HG03460 (cell line): ENCODE results near the gene ARVCF.
A peak's percentile ranks its signal among the peaks of the same experiment; 100 is the strongest.
"Not testable (repeated sequence)": the region's sequence is repeated elsewhere in the genome, so short reads cannot be mapped to it uniquely, and the experiment has no call there.

ENCODE experiments used
- ATAC-seq: cut with Tn5 transposase; IDR thresholded peaks from one replicate; pipeline ENCODE4 v1.9.1; 2021; ENCODE audit not compliant: unreplicated experiment

Gene ARVCF

GRCh38 chr22:19942157-19943081 lies 74.2 kb downstream of the ARVCF start:
- no peak for ATAC-seq

- peak; percentile 55 for ATAC-seq
These were observed 75.1 kb downstream of the ARVCF start, which contains the start of the genes COMT and TXNRD2 for GRCh38 chr22:19941365-19942082. Gene COMT (plus strand): TSS chr22:19941772. CDS start chr22:19962527, 20,755 bp downstream. Gene TXNRD2 (minus strand): TSS chr22:19941818. CDS start chr22:19941803, 15 bp downstream.

- ATAC-seq: no peak
These were observed 75.9 kb downstream of the ARVCF start for GRCh38 chr22:19940536-19941364.

- no peak for ATAC-seq
These were observed 78.8 kb downstream of the ARVCF start for GRCh38 chr22:19937616-19938473.

- no peak for ATAC-seq
These were observed 80.1 kb downstream of the ARVCF start for GRCh38 chr22:19936513-19936912.

GRCh38 chr22:19935123-19935718 lies 81.4 kb downstream of the ARVCF start:
- ATAC-seq: not testable (repeated sequence)

- no peak for ATAC-seq
These were observed 83.0 kb downstream of the ARVCF start for GRCh38 chr22:19933341-19934241.

GRCh38 chr22:19932367-19933206 lies 84.0 kb downstream of the ARVCF start:
- ATAC-seq: no peak

- ATAC-seq: no peak
These were observed 85.1 kb downstream of the ARVCF start for GRCh38 chr22:19931514-19931913.

GRCh38 chr22:19930551-19931486 lies 85.8 kb downstream of the ARVCF start:
- no peak for ATAC-seq

GRCh38 chr22:19929586-19930550 lies 86.8 kb downstream of the ARVCF start:
- no peak for ATAC-seq

- ATAC-seq: no peak
These were observed 88.4 kb downstream of the ARVCF start for GRCh38 chr22:19928207-19928606.

- ATAC-seq: no peak
These were observed 88.9 kb downstream of the ARVCF start for GRCh38 chr22:19927696-19928095.

GRCh38 chr22:19926028-19926427 lies 90.6 kb downstream of the ARVCF start:
- ATAC-seq: not testable (repeated sequence)

GRCh38 chr22:19923914-19924513 lies 92.6 kb downstream of the ARVCF start:
- ATAC-seq: no peak
